H1 (cell line): Measurements from ENCODE around the gene TARBP2. TPM values are rescaled to one million over a fixed set of nuclear protein-coding genes. Genes with fewer than 3 reads are reported as not detected.

Experiments used
- CTCF ChIA-PET: fragments of 300-600 bp; sonication (Branson Sonifier 250); formaldehyde crosslinking; loops from one replicate; lab custom pipeline; 2021; ENCODE audit not compliant: partially characterized antibody; lab: Charles Lee
- POLR2A ChIA-PET: fragments of 300-600 bp; sonication (Branson Sonifier 250); formaldehyde crosslinking; loops from one replicate; lab custom pipeline; 2021; ENCODE audit warnings: inconsistent platforms; ENCODE audit not compliant: partially characterized antibody; lab: Charles Lee
- DNase-seq, 2 experiments: peaks; one replicate each; pipeline versions ENCODE4 v3.0.0 to v3.0.0-alpha.2; 2010 to 2022; ENCODE audit warnings: low spot score in 2 of 2, low read depth in 1 of 2, mixed read lengths in 1 of 2
- FAIRE-seq: peaks from 2 replicates; lab custom pipeline; 2011; peaks lifted over from hg19 to GRCh38; lab: Jason Lieb, UNC
- H2AFZ ChIP-seq: 2 replicates; pipeline ENCODE4 v1.8.1; 2012; ENCODE audit warnings: low read length, inconsistent platforms
- H2AK5ac ChIP-seq: 2 replicates; pipeline ENCODE4 v1.6.1; 2013; ENCODE audit warnings: low read depth, low read length
- H2BK120ac ChIP-seq: replicated peaks from 2 replicates; pipeline ENCODE3; 2013; ENCODE audit warnings: low read depth, low read length, inconsistent platforms
- H2BK12ac ChIP-seq: 2 replicates; pipeline ENCODE4 v1.6.1; 2013; ENCODE audit warnings: low read depth, low read length
- H2BK15ac ChIP-seq: 2 replicates; pipeline ENCODE4 v1.6.1; 2013; ENCODE audit warnings: low read length
- H2BK20ac ChIP-seq: 2 replicates; pipeline ENCODE4 v1.6.1; 2013; ENCODE audit warnings: low read length
- H2BK5ac ChIP-seq: 2 replicates; pipeline ENCODE4 v1.6.1; 2013; ENCODE audit warnings: low read depth, low read length
- H3K14ac ChIP-seq: 2 replicates; pipeline ENCODE4 v1.6.1; 2013; ENCODE audit warnings: inconsistent platforms; ENCODE audit not compliant: insufficient read length
- H3K18ac ChIP-seq: 2 replicates; pipeline ENCODE4 v1.6.1; 2013; ENCODE audit warnings: low read length; ENCODE audit errors: extremely low read depth
- H3K23ac ChIP-seq: 2 replicates; pipeline ENCODE4 v1.6.1; 2013; ENCODE audit warnings: inconsistent platforms; ENCODE audit not compliant: insufficient read length
- H3K23me2 ChIP-seq: 2 replicates; pipeline ENCODE4 v1.6.1; 2013; ENCODE audit warnings: low read depth, low read length
- H3K27ac ChIP-seq: 2 replicates; pipeline ENCODE4 v1.6.1; 2011; ENCODE audit warnings: low read depth, low read length, inconsistent platforms
- H3K27me3 ChIP-seq, 4 experiments: replicated peaks in 1 of 4; 1 replicate in 1 of 4; 2 replicates in 3 of 4; pipeline versions ENCODE4 v1.6.1 to v1.8.1; 2011 to 2013; ENCODE audit warnings: low read length in 3 of 4, mild to moderate bottlenecking in 3 of 4, inconsistent platforms in 2 of 4, mixed read lengths in 2 of 4, moderate library complexity in 1 of 4; ENCODE audit not compliant: control insufficient read depth in 3 of 4, insufficient read depth in 3 of 4; ENCODE audit errors: extremely low read depth in 1 of 4
- H3K36me3 ChIP-seq, 4 experiments: 2 replicates each; pipeline versions ENCODE4 v1.6.1 to v1.8.1; 2011 to 2013; ENCODE audit warnings: mild to moderate bottlenecking in 4 of 4, low read length in 3 of 4, moderate library complexity in 2 of 4, control low read depth in 1 of 4, inconsistent platforms in 1 of 4; ENCODE audit not compliant: insufficient read depth in 4 of 4, control insufficient read depth in 2 of 4
- H3K4ac ChIP-seq: replicated peaks from 2 replicates; pipeline ENCODE3; 2013; ENCODE audit warnings: low read length, low read depth, mixed read lengths, inconsistent platforms; ENCODE audit not compliant: insufficient read length
- H3K4me1 ChIP-seq, 4 experiments: replicated peaks in 1 of 4; 1 replicate in 1 of 4; 2 replicates in 3 of 4; pipeline versions ENCODE4 v1.6.1 to v1.8.1; 2011 to 2013; ENCODE audit warnings: low read length in 3 of 4, inconsistent platforms in 2 of 4, mixed read lengths in 1 of 4; ENCODE audit not compliant: insufficient read depth in 4 of 4, control insufficient read depth in 3 of 4
- H3K4me2 ChIP-seq, 2 experiments: 2 replicates each; pipeline versions ENCODE4 v1.6.1 to v1.8.1; 2011 to 2013; ENCODE audit warnings: low read depth in 2 of 2, low read length in 2 of 2, control low read depth in 1 of 2, inconsistent platforms in 1 of 2, mild to moderate bottlenecking in 1 of 2; ENCODE audit not compliant: insufficient read depth in 1 of 2
- H3K4me3 ChIP-seq, 4 experiments: fragments of 200-600, 300-600 bp in 1 of 4; sonication (generic), shearing (Covaris generic), sonication (Bioruptor Twin) in 1 of 4; 2 replicates each; pipeline versions ENCODE4 v1.5.1 to v1.8.1; 2011 to 2016; ENCODE audit warnings: low read length in 4 of 4, low read depth in 3 of 4, control low read depth in 2 of 4, inconsistent platforms in 2 of 4, mild to moderate bottlenecking in 2 of 4, mixed read lengths in 1 of 4, moderate library complexity in 1 of 4; ENCODE audit not compliant: insufficient read depth in 2 of 4; ENCODE audit errors: extremely low read depth in 1 of 4
- H3K56ac ChIP-seq: replicated peaks from 2 replicates; pipeline ENCODE3; 2013; ENCODE audit warnings: low read depth, mild to moderate bottlenecking, mixed read lengths, low read length, inconsistent platforms; ENCODE audit not compliant: insufficient read length
- H3K79me1 ChIP-seq: 2 replicates; pipeline ENCODE4 v1.6.1; 2013; ENCODE audit warnings: low read depth, low read length, control low read depth
- H3K79me2 ChIP-seq, 2 experiments: 2 replicates each; pipeline versions ENCODE4 v1.6.1 to v1.8.1; 2012 to 2013; ENCODE audit warnings: low read length in 2 of 2, mild to moderate bottlenecking in 2 of 2, inconsistent platforms in 1 of 2; ENCODE audit not compliant: insufficient read depth in 2 of 2, control insufficient read depth in 1 of 2
- H3K9ac ChIP-seq, 4 experiments: replicated peaks in 1 of 4; 1 replicate in 1 of 4; 2 replicates in 3 of 4; pipeline versions ENCODE4 v1.6.1 to v1.8.1; 2011 to 2013; ENCODE audit warnings: low read depth in 3 of 4, low read length in 3 of 4, control low read depth in 2 of 4, mild to moderate bottlenecking in 2 of 4, moderate library complexity in 2 of 4, inconsistent platforms in 1 of 4; ENCODE audit errors: extremely low read depth in 1 of 4
- H3K9me3 ChIP-seq, 2 experiments: 2 replicates each; pipeline versions ENCODE4 v1.6.1 to v1.8.1; 2012 to 2013; ENCODE audit warnings: mild to moderate bottlenecking in 2 of 2, moderate library complexity in 2 of 2, control low read depth in 1 of 2, inconsistent platforms in 1 of 2, low read depth in 1 of 2, low read length in 1 of 2, mixed read lengths in 1 of 2; ENCODE audit not compliant: insufficient read depth in 2 of 2
- H4K20me1 ChIP-seq, 2 experiments: replicated peaks in 1 of 2; 2 replicates each; pipeline versions ENCODE3 to v1.8.1; 2011 to 2013; ENCODE audit warnings: inconsistent platforms in 2 of 2, low read length in 2 of 2, mild to moderate bottlenecking in 1 of 2; ENCODE audit not compliant: insufficient read depth in 2 of 2, control insufficient read depth in 1 of 2
- H4K5ac ChIP-seq: 2 replicates; pipeline ENCODE4 v1.6.1; 2013; ENCODE audit warnings: low read length, low read depth, mixed read lengths, inconsistent platforms; ENCODE audit not compliant: insufficient read length
- H4K8ac ChIP-seq: 2 replicates; pipeline ENCODE4 v1.8.0; 2013; ENCODE audit warnings: mild to moderate bottlenecking, moderate library complexity, low read length, inconsistent platforms; ENCODE audit not compliant: insufficient read depth; ENCODE audit errors: extremely low read depth
- H4K91ac ChIP-seq: replicated peaks from 2 replicates; pipeline ENCODE3; 2013; ENCODE audit warnings: low read length, mixed read lengths, inconsistent platforms; ENCODE audit not compliant: insufficient read length
- EP300 ChIP-seq, 2 experiments: IDR thresholded peaks; 1 replicate in 1 of 2; 2 replicates in 1 of 2; pipeline ENCODE4 v1.6.1; 2011 to 2012; ENCODE audit warnings: low read depth in 2 of 2, low read length in 2 of 2, mild to moderate bottlenecking in 2 of 2, borderline replicate concordance in 1 of 2, inconsistent platforms in 1 of 2, moderate library complexity in 1 of 2
- GABPA ChIP-seq: IDR thresholded peaks from 2 replicates; pipeline ENCODE4 v1.6.1; 2011; ENCODE audit warnings: mild to moderate bottlenecking, low read length, moderate library complexity, borderline replicate concordance; ENCODE audit not compliant: insufficient read depth
- JUND ChIP-seq: IDR thresholded peaks from 2 replicates; pipeline ENCODE4 v1.6.1; 2011; ENCODE audit warnings: mild to moderate bottlenecking, improper control_type of control experiment, low read length
- RBBP5 ChIP-seq: IDR thresholded peaks from 2 replicates; pipeline ENCODE4 v1.7.1; 2012; ENCODE audit warnings: low read depth, mild to moderate bottlenecking, inconsistent platforms, low read length, moderate library complexity, borderline replicate concordance
- RFX5 ChIP-seq: IDR thresholded peaks from 2 replicates; pipeline ENCODE4 v1.6.1; 2011; ENCODE audit warnings: low read depth, low read length, improper control_type of control experiment, borderline replicate concordance
- SP1 ChIP-seq: IDR thresholded peaks from 2 replicates; pipeline ENCODE4 v1.6.1; 2011; ENCODE audit warnings: low read depth, low read length
- SUZ12 ChIP-seq: fragments of 200-600 bp; sonication (generic); IDR thresholded peaks from 2 replicates; pipeline ENCODE4 v1.6.1; 2012; ENCODE audit warnings: mild to moderate bottlenecking, inconsistent platforms, low read length, moderate library complexity, mixed read lengths
- TAF7 ChIP-seq: optimal IDR thresholded peaks from 2 replicates; pipeline ENCODE3; 2011; ENCODE audit warnings: low read depth, mild to moderate bottlenecking, inconsistent platforms, low read length, moderate library complexity, borderline replicate concordance
- WGBS, 2 experiments: shearing (Covaris generic) in 1 of 2; methylation state at CpG; one replicate each; pipeline versions ENCODE4 v1.1.6 to v1.1.7; 2013 to 2015; ENCODE audit warnings: low lambda C conversion rate in 2 of 2, mixed read lengths in 2 of 2, inconsistent platforms in 1 of 2, low coverage in 1 of 2, missing lambda C conversion rate in 1 of 2; ENCODE audit not compliant: insufficient replicate concordance in 2 of 2, insufficient coverage in 1 of 2, insufficient read length in 1 of 2; ENCODE audit errors: extremely low coverage in 1 of 2, missing lambda C conversion rate in 1 of 2; 5-methylcytosine and 5-hydroxymethylcytosine counted together
- polyA plus RNA-seq, 7 experiments: library from polyadenylated mRNA; depleted of rRNA in 3 of 7; stranded (reverse) in 5 of 7; unstranded in 2 of 7; fragments of >200 nt in 5 of 7; fragments of 200-250 nt in 2 of 7; gene quantifications; 1 replicate in 5 of 7; 2 replicates in 1 of 7; 4 replicates in 1 of 7; pipeline versions ENCODE4 v1.2.1 to v1.2.3, GENCODE V29; 2011 to 2013; ENCODE audit warnings: missing spikeins in 2 of 7, mixed read lengths in 2 of 7
- total RNA-seq: library from RNA; stranded (reverse); fragmentation: NEBNext Ultra II Directional; extraction: Animal tissue kit (Norgen Biotek cat#: 25700); gene quantifications from 2 replicates; pipeline ENCODE4 v1.2.1, GENCODE V29; 2021
- TF ChIP-seq, protein P1 (sequence below): IDR thresholded peaks from 2 replicates; pipeline ENCODE4 v1.6.1; 2011; ENCODE audit warnings: low read length, improper control_type of control experiment

Gene TARBP2
- total and polyA plus RNA-seq, 2 of the 8 experiments (the other 6 are each of a cell fraction or from before 2014, with no cell fraction given), result 69.9 to 122 TPM

DNA sequence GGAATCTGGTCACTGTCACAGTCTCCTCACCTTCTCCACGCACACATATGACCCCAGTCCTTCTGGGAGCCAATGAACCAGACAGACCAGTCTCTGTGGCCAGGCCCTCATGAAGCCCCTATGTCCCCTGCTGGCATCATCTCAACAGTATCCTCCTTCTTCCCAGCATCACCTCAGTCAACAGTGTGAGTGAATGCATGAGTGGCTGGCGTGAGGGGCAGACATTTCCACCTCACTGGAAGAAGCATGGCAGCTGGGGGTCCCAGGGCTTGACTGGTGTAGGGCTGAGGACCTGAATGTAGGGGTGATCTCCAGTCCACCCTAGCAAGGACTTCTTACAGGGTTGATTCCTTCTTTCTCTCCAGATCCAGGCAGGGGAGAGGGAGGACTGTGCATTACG is 3.6 kb upstream of the TARBP2 start:
- H3K79me1 ChIP-seq, result peaks cover 16% of the 10 kb centered on the region
- peaks cover 0 to 27% of the 10 kb centered on the region in 2 experiments; a peak in 2 of 4 replicates for H3K79me2 ChIP-seq
- no peak overlapping the region for H2AFZ ChIP-seq
- peaks cover 15 to 55% (median 27%) of the 10 kb centered on the region in 4 experiments for H3K4me1 ChIP-seq
- CTCF ChIA-PET, result interaction anchor here (1.1 to 5.5 kb wide), 6 partner anchors 11 to 176 kb away, joined by 3 to 41 read pairs (median 6); partner anchors contain the start of genes AAAS and SP7
- H2BK12ac ChIP-seq, result peak overlapping the region; percentile 93; the same call in 1 of the 2 replicates
- no peak overlapping the region for H3K4ac ChIP-seq
- peak overlapping the region; percentile 76; the same call in 1 of the 2 replicates for H2BK15ac ChIP-seq
- no peak overlapping the region for H3K56ac ChIP-seq
- H3K18ac ChIP-seq, result no peak overlapping the region
- H3K27me3 ChIP-seq, result no peaks in the 10 kb centered on the region
- H3K4me3 ChIP-seq, result no peak overlapping the region
- H3K14ac ChIP-seq, result no peak overlapping the region
- H2BK120ac ChIP-seq, result no peak overlapping the region
- POLR2A ChIA-PET, result interaction anchor here (1.0 to 67.0 kb wide), 6 partner anchors 10 to 176 kb away, joined by 3 to 3397 read pairs (median 28); partner anchors contain the start of genes AAAS, NPFF, PCBP2 and PRR13
- H3K23me2 ChIP-seq, result peaks cover 30% of the 10 kb centered on the region
- peak overlapping the region; percentile 45 for H4K91ac ChIP-seq
- H3K9ac ChIP-seq, result no peak overlapping the region
- H3K23ac ChIP-seq, result no peak overlapping the region
- H4K20me1 ChIP-seq, result no peaks in the 10 kb centered on the region
- peak overlapping the region; percentile 82 for H2BK20ac ChIP-seq
- H4K8ac ChIP-seq, result no peak overlapping the region
- H2BK5ac ChIP-seq, result peak overlapping the region; percentile 95; the same call in 1 of the 2 replicates
- H3K9me3 ChIP-seq, result no peaks in the 10 kb centered on the region
- peak overlapping the region; percentile 75; the same call in 1 of the 2 replicates for H2AK5ac ChIP-seq
- FAIRE-seq (no peak), DNase-seq (no peak)
- peak overlapping the region; percentile 78 to 98; a peak in 2 of 4 replicates for H3K4me2 ChIP-seq
- no peak overlapping the region for H3K27ac ChIP-seq
- no peaks in the 10 kb centered on the region for H3K36me3 ChIP-seq
- no peak overlapping the region for H4K5ac ChIP-seq
- WGBS, 2 experiments, result 92% methylated on average over 3 of the region's 3 CpGs; no CpG with 5 or more reads in 1 of the 2 experiments
- TF ChIP-seq GABPA (no peak), RBBP5 (no peak), SUZ12 (no peak), RFX5 (no peak), SP1 (no peak), EP300 (IDR thresholded peaks at IDR 0.05; ENCODE audit: borderline replicate concordance in 1 of 2, low read depth in 2 of 2, low read length in 2 of 2) (no peak), TAF7 (no peak), JUND (no peak)
- TF ChIP-seq, protein P1, sequence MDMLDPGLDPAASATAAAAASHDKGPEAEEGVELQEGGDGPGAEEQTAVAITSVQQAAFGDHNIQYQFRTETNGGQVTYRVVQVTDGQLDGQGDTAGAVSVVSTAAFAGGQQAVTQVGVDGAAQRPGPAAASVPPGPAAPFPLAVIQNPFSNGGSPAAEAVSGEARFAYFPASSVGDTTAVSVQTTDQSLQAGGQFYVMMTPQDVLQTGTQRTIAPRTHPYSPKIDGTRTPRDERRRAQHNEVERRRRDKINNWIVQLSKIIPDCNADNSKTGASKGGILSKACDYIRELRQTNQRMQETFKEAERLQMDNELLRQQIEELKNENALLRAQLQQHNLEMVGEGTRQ, result no peak
